ENCODE data around the gene MGAT5.

The MGAT5 gene

GRCh38 chr2:134489732-134490384, 236.0 kb downstream of the MGAT5 start:
- DNase-seq: no peak

GRCh38 chr2:134490559-134490958, 236.7 kb downstream of the MGAT5 start:
- DNase-seq: no peak

GRCh38 chr2:134491022-134491421, 237.2 kb downstream of the MGAT5 start:
- DNase-seq: no peak

- DNase-seq: peak; percentile 2
Observed at GRCh38 chr2:134491771-134492441, 238.0 kb downstream of the MGAT5 start.

GRCh38 chr2:134493797-134494196, 239.9 kb downstream of the MGAT5 start:
- no peak for DNase-seq

- no peak for DNase-seq
Observed at GRCh38 chr2:134498654-134499053, 244.8 kb downstream of the MGAT5 start.

GRCh38 chr2:134499307-134499926, 245.5 kb downstream of the MGAT5 start:
- no peak for DNase-seq

GRCh38 chr2:134500211-134500935, 246.5 kb downstream of the MGAT5 start:
- DNase-seq: no peak

- no peak for DNase-seq
Observed at GRCh38 chr2:134501476-134502091, 247.7 kb downstream of the MGAT5 start.

GRCh38 chr2:134502104-134502503, 248.2 kb downstream of the MGAT5 start:
- no peak for DNase-seq

Data from midbrain (tissue), 1 donor.